SK-N-MC (cell line): ENCODE data around the gene GLMP.

Experiments used
- EZH2 ChIP-seq: fragments of 200-600 bp; sonication (generic); IDR thresholded peaks from one replicate; pipeline ENCODE4 v1.6.1; 2017; ENCODE audit warnings: antibody characterized with exemption
- POLR2AphosphoS5 ChIP-seq: IDR thresholded peaks from 2 replicates; pipeline ENCODE4 v1.6.1; 2012; ENCODE audit warnings: mild to moderate bottlenecking, low read depth, low read length, borderline replicate concordance

GRCh38 chr1:156284757-156285156, 10.7 kb downstream of the GLMP start:
- TF ChIP-seq EZH2 (no peak), POLR2AphosphoS5 (no peak)
